ENCODE measurements around the gene ATP2B2.

DNA sequence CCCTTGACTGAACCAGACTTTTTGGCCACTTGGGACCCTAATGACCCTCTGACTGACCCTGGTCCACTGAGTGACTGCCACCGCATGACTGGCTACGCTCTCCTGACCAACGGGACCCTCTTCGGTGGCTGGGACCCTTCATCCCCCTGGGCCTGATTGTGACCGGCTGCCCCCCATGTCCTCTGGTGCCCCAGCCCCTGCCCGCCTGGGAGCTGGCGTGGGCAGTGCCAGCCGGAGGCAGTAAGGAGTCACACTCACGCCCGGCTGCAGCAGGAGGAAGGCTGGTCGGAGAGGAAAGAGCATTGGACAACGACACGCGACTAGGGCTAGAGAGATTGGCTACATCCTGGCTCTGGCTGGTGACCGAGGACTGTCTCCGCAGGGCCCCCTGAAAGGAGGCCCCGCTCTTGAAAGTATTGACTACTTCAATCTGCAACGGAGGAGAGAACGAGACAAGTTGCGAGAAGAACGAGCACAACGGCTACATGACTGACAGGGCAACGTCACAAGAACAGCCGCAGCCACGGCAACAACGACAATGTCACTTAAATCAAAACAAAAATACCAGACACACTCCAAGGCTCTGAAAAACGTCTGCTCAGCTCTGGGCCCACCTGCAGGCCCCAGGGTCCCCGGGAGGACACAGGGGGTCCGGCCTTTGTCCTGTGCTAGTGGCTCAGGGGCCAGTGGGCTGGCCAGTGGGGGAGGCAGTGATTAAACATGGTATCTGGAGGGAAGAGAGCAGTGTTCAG lies 169.3 kb downstream of the ATP2B2 start:
- TF ChIP-seq CTCF (IDR thresholded peaks at IDR 0.05) (no peak), POLR2A (IDR thresholded peaks at IDR 0.05) (no peak)

Measured in uterus (tissue), 2 donors.